HEK293 (cell line): ENCODE data around the gene ZFYVE28.

Experiments used
- GLIS1 ChIP-seq: fragments of 450-650 bp; formaldehyde crosslinking; IDR thresholded peaks from 2 replicates; pipeline ENCODE4 v1.5.1; 2016; ENCODE audit warnings: missing biosample characterization, missing genetic modification characterization
- HOXC10 ChIP-seq: sonication (generic); formaldehyde crosslinking; IDR thresholded peaks from 2 replicates; pipeline ENCODE4 v1.8.1; 2023; ENCODE audit warnings: mild to moderate bottlenecking, missing genetic modification reagents
- KLF1 ChIP-seq: fragments of 450-650 bp; formaldehyde crosslinking; IDR thresholded peaks from 2 replicates; pipeline ENCODE4 v1.5.1; 2016; ENCODE audit warnings: missing biosample characterization, missing genetic modification characterization
- PRDM1 ChIP-seq: fragments of 450-650 bp; formaldehyde crosslinking; IDR thresholded peaks from 2 replicates; pipeline ENCODE4; 2016; ENCODE audit warnings: missing biosample characterization, missing genetic modification characterization
- SETDB1 ChIP-seq: IDR thresholded peaks from one replicate; pipeline ENCODE4 v1.6.1; 2017; ENCODE audit warnings: mild to moderate bottlenecking, low read length, moderate library complexity, mixed read lengths; ENCODE audit not compliant: insufficient read length
- YY1 ChIP-seq: fragments of 450-650 bp; formaldehyde crosslinking; IDR thresholded peaks from 2 replicates; pipeline ENCODE4 v1.5.1; 2018; ENCODE audit warnings: missing biosample characterization, missing genetic modification characterization
- ZBTB17 ChIP-seq: fragments of 450-650 bp; formaldehyde crosslinking; IDR thresholded peaks from 2 replicates; pipeline ENCODE4 v1.5.1; 2016; ENCODE audit warnings: missing biosample characterization, missing genetic modification characterization
- ZBTB8A ChIP-seq: fragments of 450-650 bp; formaldehyde crosslinking; IDR thresholded peaks from 2 replicates; pipeline ENCODE4 v1.5.1; 2016; ENCODE audit warnings: missing biosample characterization, missing genetic modification characterization
- ZNF112 ChIP-seq: fragments of 450-650 bp; formaldehyde crosslinking; IDR thresholded peaks from 2 replicates; pipeline ENCODE4 v1.5.0; 2017; ENCODE audit warnings: missing biosample characterization, missing genetic modification characterization
- ZNF121 ChIP-seq: fragments of 450-650 bp; formaldehyde crosslinking; IDR thresholded peaks from 2 replicates; pipeline ENCODE4 v1.5.1; 2016; ENCODE audit warnings: missing biosample characterization, missing genetic modification characterization
- ZNF19 ChIP-seq: fragments of 450-650 bp; formaldehyde crosslinking; IDR thresholded peaks from 2 replicates; pipeline ENCODE4; 2016; ENCODE audit warnings: missing biosample characterization, missing genetic modification characterization, low read depth
- ZNF48 ChIP-seq: fragments of 450-650 bp; formaldehyde crosslinking; IDR thresholded peaks from 2 replicates; pipeline ENCODE4 v1.5.1; 2016; ENCODE audit warnings: missing biosample characterization, missing genetic modification characterization
- ZNF560 ChIP-seq: fragments of 450-650 bp; formaldehyde crosslinking; IDR thresholded peaks from 2 replicates; pipeline ENCODE4 v1.5.1; 2017; ENCODE audit warnings: missing biosample characterization, missing genetic modification characterization, borderline replicate concordance
- ZNF600 ChIP-seq: fragments of 450-650 bp; formaldehyde crosslinking; IDR thresholded peaks from 2 replicates; pipeline ENCODE4 v1.5.1; 2016; ENCODE audit warnings: missing biosample characterization, missing genetic modification characterization
- ZNF677 ChIP-seq: fragments of 450-650 bp; IDR thresholded peaks from 2 replicates; pipeline ENCODE4 v1.5.0; 2018; ENCODE audit warnings: missing biosample characterization, mild to moderate bottlenecking, missing genetic modification characterization, moderate library complexity
- ZNF768 ChIP-seq: fragments of 450-650 bp; formaldehyde crosslinking; IDR thresholded peaks from 2 replicates; pipeline ENCODE4 v1.5.1; 2018; ENCODE audit warnings: missing biosample characterization, mild to moderate bottlenecking, missing genetic modification characterization
- ZNF830 ChIP-seq: fragments of 450-650 bp; IDR thresholded peaks from 2 replicates; pipeline ENCODE4 v1.5.0; 2018; ENCODE audit warnings: missing biosample characterization, missing genetic modification characterization, low read depth, mild to moderate bottlenecking, moderate library complexity
- ZNF837 ChIP-seq: fragments of 450-650 bp; formaldehyde crosslinking; IDR thresholded peaks from 2 replicates; pipeline ENCODE4 v1.5.1; 2016; ENCODE audit warnings: missing biosample characterization, missing genetic modification characterization
- TF ChIP-seq, protein P1 (sequence below): fragments of 450-650 bp; formaldehyde crosslinking; IDR thresholded peaks from 2 replicates; pipeline ENCODE4 v1.5.0; 2017; ENCODE audit warnings: missing biosample characterization, missing genetic modification characterization, borderline replicate concordance
- TF ChIP-seq, protein P2 (sequence below): fragments of 450-650 bp; formaldehyde crosslinking; IDR thresholded peaks from 2 replicates; pipeline ENCODE4 v1.5.1; 2016; ENCODE audit warnings: missing biosample characterization, missing genetic modification characterization
- TF ChIP-seq, protein P3 (sequence below): fragments of 450-650 bp; formaldehyde crosslinking; IDR thresholded peaks from 2 replicates; pipeline ENCODE4 v1.5.1; 2016; ENCODE audit warnings: missing biosample characterization, missing genetic modification characterization
- TF ChIP-seq, protein P4 (sequence below): fragments of 450-650 bp; formaldehyde crosslinking; IDR thresholded peaks from 2 replicates; pipeline ENCODE4 v1.5.1; 2016; ENCODE audit warnings: missing biosample characterization, missing genetic modification characterization
- TF ChIP-seq, protein P5 (sequence below): sonication (generic); formaldehyde crosslinking; IDR thresholded peaks from 2 replicates; pipeline ENCODE4 v1.8.1; 2022; ENCODE audit warnings: mild to moderate bottlenecking, moderate library complexity, missing genetic modification reagents

Gene ZFYVE28

DNA sequence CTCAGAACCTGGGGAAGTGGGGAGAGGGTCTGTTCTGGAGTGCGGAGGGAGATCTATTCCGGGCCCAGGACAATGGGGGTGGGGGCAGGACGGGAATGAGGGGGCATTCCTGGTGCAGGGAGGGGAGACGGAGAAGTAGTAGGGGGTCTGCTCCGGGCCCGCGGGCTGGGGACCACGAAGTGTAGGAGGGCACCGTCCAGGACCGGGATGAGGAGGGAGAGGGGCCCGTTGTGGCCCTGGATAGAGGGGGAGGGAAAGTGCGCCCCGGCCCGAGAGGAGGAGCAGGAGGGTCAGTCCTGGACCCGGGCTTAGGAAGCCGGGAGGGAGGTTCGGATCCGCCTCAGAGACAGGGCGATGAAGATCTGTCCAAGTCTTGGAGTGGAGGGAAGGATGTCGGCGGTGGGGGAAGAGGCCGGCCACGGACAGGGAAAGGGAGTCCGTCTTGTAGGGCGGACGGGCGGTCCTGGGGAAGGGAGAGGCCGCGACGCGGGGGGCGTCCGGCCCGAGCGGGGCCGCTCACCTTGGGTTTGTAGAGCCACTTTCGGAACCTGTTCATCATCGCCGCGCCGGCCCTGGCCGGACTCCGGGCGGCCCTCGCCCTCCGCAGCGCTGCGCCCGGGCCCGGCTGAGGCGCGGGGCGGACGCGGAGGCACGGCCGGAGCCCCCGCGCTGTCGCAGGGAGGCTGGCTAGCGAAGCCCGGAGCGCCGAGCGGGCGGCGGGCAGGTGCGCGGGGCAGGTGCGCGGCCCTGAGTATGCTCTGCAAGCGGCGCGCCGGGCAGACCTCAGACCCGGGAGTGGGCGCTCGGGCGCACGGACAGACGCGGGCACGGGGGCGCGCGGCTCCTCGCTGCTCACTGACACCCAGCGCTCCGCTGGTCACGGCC is at the start of gene ZFYVE28 (continued):
- TF ChIP-seq, protein P1, sequence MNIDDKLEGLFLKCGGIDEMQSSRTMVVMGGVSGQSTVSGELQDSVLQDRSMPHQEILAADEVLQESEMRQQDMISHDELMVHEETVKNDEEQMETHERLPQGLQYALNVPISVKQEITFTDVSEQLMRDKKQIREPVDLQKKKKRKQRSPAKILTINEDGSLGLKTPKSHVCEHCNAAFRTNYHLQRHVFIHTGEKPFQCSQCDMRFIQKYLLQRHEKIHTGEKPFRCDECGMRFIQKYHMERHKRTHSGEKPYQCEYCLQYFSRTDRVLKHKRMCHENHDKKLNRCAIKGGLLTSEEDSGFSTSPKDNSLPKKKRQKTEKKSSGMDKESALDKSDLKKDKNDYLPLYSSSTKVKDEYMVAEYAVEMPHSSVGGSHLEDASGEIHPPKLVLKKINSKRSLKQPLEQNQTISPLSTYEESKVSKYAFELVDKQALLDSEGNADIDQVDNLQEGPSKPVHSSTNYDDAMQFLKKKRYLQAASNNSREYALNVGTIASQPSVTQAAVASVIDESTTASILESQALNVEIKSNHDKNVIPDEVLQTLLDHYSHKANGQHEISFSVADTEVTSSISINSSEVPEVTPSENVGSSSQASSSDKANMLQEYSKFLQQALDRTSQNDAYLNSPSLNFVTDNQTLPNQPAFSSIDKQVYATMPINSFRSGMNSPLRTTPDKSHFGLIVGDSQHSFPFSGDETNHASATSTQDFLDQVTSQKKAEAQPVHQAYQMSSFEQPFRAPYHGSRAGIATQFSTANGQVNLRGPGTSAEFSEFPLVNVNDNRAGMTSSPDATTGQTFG (tag by site-specific recombination): no peak
- no peak for TF ChIP-seq PRDM1 (tag by site-specific recombination)
- peak; percentile 70 for TF ChIP-seq ZBTB8A (tag by site-specific recombination)
- TF ChIP-seq ZNF837 (tag by site-specific recombination): no peak
- TF ChIP-seq HOXC10 (CRISPR knock-in tag): no peak
- no peak for TF ChIP-seq ZNF560 (tag by site-specific recombination)
- TF ChIP-seq YY1 (tag by site-specific recombination): no peak
- no peak for TF ChIP-seq ZNF830 (tag by site-specific recombination)
- no peak for TF ChIP-seq ZNF112 (tag by site-specific recombination)
- no peak for TF ChIP-seq ZNF768
- no peak for TF ChIP-seq KLF1 (tag by site-specific recombination)
- TF ChIP-seq ZBTB17 (tag by site-specific recombination): peak; percentile 21; the same call in 1 of the 2 replicates
- TF ChIP-seq, protein P2, sequence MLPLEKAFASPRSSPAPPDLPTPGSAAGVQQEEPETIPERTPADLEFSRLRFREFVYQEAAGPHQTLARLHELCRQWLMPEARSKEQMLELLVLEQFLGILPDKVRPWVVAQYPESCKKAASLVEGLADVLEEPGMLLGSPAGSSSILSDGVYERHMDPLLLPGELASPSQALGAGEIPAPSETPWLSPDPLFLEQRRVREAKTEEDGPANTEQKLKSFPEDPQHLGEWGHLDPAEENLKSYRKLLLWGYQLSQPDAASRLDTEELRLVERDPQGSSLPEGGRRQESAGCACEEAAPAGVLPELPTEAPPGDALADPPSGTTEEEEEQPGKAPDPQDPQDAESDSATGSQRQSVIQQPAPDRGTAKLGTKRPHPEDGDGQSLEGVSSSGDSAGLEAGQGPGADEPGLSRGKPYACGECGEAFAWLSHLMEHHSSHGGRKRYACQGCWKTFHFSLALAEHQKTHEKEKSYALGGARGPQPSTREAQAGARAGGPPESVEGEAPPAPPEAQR: no peak
- TF ChIP-seq, protein P3, sequence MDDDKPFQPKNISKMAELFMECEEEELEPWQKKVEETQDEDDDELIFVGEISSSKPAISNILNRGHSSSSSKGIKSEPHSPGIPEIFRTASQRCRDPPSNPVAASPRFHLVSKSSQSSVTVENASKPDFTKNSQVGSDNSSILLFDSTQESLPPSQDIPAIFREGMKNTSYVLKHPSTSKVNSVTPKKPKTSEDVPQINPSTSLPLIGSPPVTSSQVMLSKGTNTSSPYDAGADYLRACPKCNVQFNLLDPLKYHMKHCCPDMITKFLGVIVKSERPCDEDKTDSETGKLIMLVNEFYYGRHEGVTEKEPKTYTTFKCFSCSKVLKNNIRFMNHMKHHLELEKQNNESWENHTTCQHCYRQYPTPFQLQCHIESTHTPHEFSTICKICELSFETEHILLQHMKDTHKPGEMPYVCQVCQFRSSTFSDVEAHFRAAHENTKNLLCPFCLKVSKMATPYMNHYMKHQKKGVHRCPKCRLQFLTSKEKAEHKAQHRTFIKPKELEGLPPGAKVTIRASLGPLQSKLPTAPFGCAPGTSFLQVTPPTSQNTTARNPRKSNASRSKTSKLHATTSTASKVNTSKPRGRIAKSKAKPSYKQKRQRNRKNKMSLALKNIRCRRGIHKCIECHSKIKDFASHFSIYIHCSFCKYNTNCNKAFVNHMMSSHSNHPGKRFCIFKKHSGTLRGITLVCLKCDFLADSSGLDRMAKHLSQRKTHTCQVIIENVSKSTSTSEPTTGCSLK (tag by site-specific recombination): no peak
- TF ChIP-seq SETDB1: no peak
- TF ChIP-seq GLIS1 (tag by site-specific recombination): 0 out of 2 replicates have a peak, but pooled peaks have one; percentile 11
- TF ChIP-seq ZNF600 (tag by site-specific recombination): 0 out of 2 replicates have a peak, but pooled peaks have one; percentile 69
- TF ChIP-seq ZNF121: no peak
- no peak for TF ChIP-seq ZNF677
- no peak for TF ChIP-seq ZNF48 (tag by site-specific recombination)
- TF ChIP-seq, protein P4, sequence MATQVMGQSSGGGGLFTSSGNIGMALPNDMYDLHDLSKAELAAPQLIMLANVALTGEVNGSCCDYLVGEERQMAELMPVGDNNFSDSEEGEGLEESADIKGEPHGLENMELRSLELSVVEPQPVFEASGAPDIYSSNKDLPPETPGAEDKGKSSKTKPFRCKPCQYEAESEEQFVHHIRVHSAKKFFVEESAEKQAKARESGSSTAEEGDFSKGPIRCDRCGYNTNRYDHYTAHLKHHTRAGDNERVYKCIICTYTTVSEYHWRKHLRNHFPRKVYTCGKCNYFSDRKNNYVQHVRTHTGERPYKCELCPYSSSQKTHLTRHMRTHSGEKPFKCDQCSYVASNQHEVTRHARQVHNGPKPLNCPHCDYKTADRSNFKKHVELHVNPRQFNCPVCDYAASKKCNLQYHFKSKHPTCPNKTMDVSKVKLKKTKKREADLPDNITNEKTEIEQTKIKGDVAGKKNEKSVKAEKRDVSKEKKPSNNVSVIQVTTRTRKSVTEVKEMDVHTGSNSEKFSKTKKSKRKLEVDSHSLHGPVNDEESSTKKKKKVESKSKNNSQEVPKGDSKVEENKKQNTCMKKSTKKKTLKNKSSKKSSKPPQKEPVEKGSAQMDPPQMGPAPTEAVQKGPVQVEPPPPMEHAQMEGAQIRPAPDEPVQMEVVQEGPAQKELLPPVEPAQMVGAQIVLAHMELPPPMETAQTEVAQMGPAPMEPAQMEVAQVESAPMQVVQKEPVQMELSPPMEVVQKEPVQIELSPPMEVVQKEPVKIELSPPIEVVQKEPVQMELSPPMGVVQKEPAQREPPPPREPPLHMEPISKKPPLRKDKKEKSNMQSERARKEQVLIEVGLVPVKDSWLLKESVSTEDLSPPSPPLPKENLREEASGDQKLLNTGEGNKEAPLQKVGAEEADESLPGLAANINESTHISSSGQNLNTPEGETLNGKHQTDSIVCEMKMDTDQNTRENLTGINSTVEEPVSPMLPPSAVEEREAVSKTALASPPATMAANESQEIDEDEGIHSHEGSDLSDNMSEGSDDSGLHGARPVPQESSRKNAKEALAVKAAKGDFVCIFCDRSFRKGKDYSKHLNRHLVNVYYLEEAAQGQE: 0 out of 2 replicates have a peak, but pooled peaks have one; percentile 25
- TF ChIP-seq ZNF19 (tag by site-specific recombination): no peak
- TF ChIP-seq, protein P5, sequence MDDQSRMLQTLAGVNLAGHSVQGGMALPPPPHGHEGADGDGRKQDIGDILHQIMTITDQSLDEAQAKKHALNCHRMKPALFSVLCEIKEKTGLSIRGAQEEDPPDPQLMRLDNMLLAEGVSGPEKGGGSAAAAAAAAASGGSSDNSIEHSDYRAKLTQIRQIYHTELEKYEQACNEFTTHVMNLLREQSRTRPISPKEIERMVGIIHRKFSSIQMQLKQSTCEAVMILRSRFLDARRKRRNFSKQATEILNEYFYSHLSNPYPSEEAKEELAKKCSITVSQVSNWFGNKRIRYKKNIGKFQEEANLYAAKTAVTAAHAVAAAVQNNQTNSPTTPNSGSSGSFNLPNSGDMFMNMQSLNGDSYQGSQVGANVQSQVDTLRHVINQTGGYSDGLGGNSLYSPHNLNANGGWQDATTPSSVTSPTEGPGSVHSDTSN (CRISPR knock-in tag): no peak
